Kidney (tissue), 14 donors: ENCODE results near the gene TTC16. TPM values are rescaled to one million over a fixed set of nuclear protein-coding genes. Genes with fewer than 3 reads are reported as not detected.
A peak's percentile ranks its signal among the peaks of the same experiment; 100 is the strongest.

Experiments
- DNase-seq, 5 donors: peaks; one replicate each; pipeline ENCODE4 v3.0.0-alpha.2; 2013 to 2020
- FAIRE-seq: peaks from 2 replicates; lab custom pipeline; 2012; peaks lifted over from hg19 to GRCh38; lab: Jason Lieb, UNC
- H3K27ac ChIP-seq, 2 donors: one replicate each; pipeline ENCODE4 v1.7.0; 2013; ENCODE audit warnings: low read depth in 2 of 2, low read length in 2 of 2, inconsistent platforms in 1 of 2
- H3K27me3 ChIP-seq: one replicate; pipeline ENCODE4 v1.7.1; 2013; ENCODE audit warnings: low read length, inconsistent platforms; ENCODE audit not compliant: control insufficient read depth, insufficient read depth
- H3K36me3 ChIP-seq, 3 donors: one replicate each; pipeline versions ENCODE4 v1.7.0 to v1.7.1; 2013; ENCODE audit warnings: low read length in 3 of 3, control low read depth in 1 of 3, inconsistent platforms in 1 of 3; ENCODE audit not compliant: insufficient read depth in 3 of 3, control insufficient read depth in 2 of 3
- H3K4me1 ChIP-seq, 3 donors: one replicate each; pipeline versions ENCODE4 v1.7.0 to v1.7.1; 2013; ENCODE audit warnings: low read length in 3 of 3, inconsistent platforms in 1 of 3, low read depth in 1 of 3; ENCODE audit not compliant: control insufficient read depth in 2 of 3, insufficient read depth in 2 of 3
- H3K4me3 ChIP-seq, 3 donors: one replicate each; pipeline versions ENCODE4 v1.7.0 to v1.8.1; 2013; ENCODE audit warnings: low read length in 3 of 3, control low read depth in 1 of 3, inconsistent platforms in 1 of 3
- H3K9ac ChIP-seq, 3 donors: one replicate each; pipeline versions ENCODE4 v1.7.0 to v1.7.1; 2013; ENCODE audit warnings: low read length in 3 of 3, control low read depth in 1 of 3, inconsistent platforms in 1 of 3
- H3K9me3 ChIP-seq, 3 donors: one replicate each; pipeline versions ENCODE4 v1.7.0 to v1.7.1; 2013; ENCODE audit warnings: low read length in 3 of 3, control low read depth in 1 of 3, inconsistent platforms in 1 of 3; ENCODE audit not compliant: control insufficient read depth in 2 of 3, insufficient read depth in 1 of 3
- intact Hi-C: fragments of 100-400 bp; cut with DNase I; formaldehyde crosslinking; loops from one replicate; pipeline ENCODE4 v1.11.1; 2022
- polyA plus RNA-seq: library from polyadenylated mRNA; stranded (reverse); fragments of 350-450 nt; fragmentation: Illumina TruSeq; extraction: RNeasy Lipid Tissue Mini Kit (QIAGEN cat#74804); gene quantifications from one replicate; pipeline ENCODE4 v1.2.3, GENCODE V29; 2014; ENCODE audit warnings: low read depth, low replicate concordance; ENCODE audit not compliant: insufficient read depth
- total RNA-seq: library from RNA; stranded (reverse); fragmentation: NEBNext Ultra II Directional; extraction: Animal tissue kit (Norgen Biotek cat#: 25700); gene quantifications from one replicate; pipeline ENCODE4 v1.2.1, GENCODE V29; 2021
- TF ChIP-seq, protein P1 (sequence below): IDR thresholded peaks from 3 replicates; pipeline ENCODE4 v1.5.1; 2012; ENCODE audit warnings: mild to moderate bottlenecking, moderate library complexity, borderline replicate concordance; ENCODE audit not compliant: insufficient read depth; ENCODE audit errors: extremely low read depth
- donor health status: control.
- donor health status: control.
- donor health status: control.
- donor health status: control.
- donor health status: control.
- donor health status: DM: yes; HTN: yes; CAD: no.
- donor health status: Normal renal cell carcinoma (clear cell type).

TTC16 gene
- total and polyA plus RNA-seq, 2 donors from 2014 or later, result 0.32 to 0.72 TPM

DNA sequence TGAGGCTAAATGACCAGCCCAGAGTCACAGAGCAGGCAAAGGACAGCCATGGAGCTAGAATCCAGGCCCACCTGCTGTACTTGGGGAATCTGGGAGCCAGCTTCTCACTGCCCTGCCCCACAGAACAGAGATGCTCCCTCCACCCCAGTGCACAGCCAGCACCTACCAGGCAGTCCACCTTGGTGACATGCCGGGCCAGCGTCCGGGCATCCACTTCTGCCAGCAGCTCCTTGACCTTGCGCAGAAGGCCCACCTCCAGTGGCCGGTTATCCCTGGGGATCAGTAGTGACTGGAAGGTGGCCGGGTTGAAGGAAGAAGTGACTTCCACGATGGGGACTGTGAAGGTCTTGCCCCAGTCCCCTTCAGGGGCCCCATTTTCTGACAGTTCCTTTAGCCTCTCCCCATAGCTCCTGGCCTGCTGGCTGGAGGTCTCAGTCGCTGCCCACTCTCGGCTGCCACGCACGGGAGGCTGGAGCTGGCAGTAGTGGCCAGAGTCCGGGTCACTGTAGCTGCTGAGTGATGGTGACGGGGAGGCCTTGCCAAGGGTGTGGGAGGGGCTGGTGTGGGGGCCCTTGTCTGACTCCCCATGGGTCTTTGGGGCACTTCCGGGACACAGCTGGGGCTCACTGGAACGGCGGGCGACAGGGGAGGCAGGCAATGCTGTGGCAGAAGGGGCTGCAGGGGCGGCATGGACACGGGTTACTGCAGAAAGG, 28.7 kb downstream of the TTC16 start:
- DNase-seq (peak in 1 of 5 donors; percentile 53), FAIRE-seq (no peak)
- Histone ChIP-seq H3K27ac (no peak overlapping the region), H3K4me1 (peaks cover 0 to 3% (median 0%) of the 10 kb centered on the region in 3 donors), H3K27me3 (no peaks in the 10 kb centered on the region), H3K36me3 (no peaks in the 10 kb centered on the region), H3K9me3 (no peaks in the 10 kb centered on the region), H3K4me3 (no peak overlapping the region), H3K9ac (no peak overlapping the region)
- intact Hi-C loops, result loop anchor here (5.0 kb wide), 1 partner anchor 33 kb away; the partner anchor contains the start of gene SH2D3C
- TF ChIP-seq, protein P1, sequence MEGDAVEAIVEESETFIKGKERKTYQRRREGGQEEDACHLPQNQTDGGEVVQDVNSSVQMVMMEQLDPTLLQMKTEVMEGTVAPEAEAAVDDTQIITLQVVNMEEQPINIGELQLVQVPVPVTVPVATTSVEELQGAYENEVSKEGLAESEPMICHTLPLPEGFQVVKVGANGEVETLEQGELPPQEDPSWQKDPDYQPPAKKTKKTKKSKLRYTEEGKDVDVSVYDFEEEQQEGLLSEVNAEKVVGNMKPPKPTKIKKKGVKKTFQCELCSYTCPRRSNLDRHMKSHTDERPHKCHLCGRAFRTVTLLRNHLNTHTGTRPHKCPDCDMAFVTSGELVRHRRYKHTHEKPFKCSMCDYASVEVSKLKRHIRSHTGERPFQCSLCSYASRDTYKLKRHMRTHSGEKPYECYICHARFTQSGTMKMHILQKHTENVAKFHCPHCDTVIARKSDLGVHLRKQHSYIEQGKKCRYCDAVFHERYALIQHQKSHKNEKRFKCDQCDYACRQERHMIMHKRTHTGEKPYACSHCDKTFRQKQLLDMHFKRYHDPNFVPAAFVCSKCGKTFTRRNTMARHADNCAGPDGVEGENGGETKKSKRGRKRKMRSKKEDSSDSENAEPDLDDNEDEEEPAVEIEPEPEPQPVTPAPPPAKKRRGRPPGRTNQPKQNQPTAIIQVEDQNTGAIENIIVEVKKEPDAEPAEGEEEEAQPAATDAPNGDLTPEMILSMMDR, result no peak

DNA sequence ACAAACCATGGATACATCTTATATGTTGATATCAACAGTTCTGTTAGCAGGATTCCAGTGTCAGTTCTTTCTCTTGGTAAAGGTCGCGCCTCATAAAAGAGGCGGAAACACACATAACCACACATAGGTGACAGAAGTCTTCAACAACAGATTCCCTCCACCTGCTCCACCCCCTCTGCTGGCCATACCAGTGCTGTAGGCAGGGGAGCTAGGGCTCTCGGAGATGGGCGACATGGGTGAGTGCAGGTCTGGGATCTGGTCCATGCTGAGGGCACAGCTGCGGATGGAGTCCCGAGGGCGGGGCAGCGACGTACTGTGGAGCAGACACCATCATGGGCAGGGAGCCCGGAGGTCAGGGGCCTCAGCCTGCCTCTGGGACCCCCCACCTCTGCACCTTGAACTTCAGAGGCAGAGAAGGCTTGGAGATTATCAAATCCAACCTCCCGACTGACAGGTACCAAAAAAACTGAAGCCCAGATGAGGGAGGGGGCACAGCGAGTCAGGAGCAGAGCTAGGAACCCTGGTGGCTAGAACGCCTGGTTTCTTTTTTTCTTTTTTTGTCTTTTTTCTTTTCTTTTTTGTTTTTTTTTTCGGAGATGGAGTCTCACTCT, 31.2 kb downstream of the TTC16 start:
- Histone ChIP-seq H3K4me1 (peaks cover 0 to 3% (median 0%) of the 10 kb centered on the region in 3 donors), H3K9ac (no peak overlapping the region), H3K36me3 (no peaks in the 10 kb centered on the region), H3K9me3 (no peaks in the 10 kb centered on the region), H3K4me3 (no peak overlapping the region), H3K27ac (no peak overlapping the region), H3K27me3 (no peaks in the 10 kb centered on the region)
- FAIRE-seq (no peak), DNase-seq (peak in 1 of 5 donors; percentile 52)
- TF ChIP-seq, protein P1, result no peak
- intact Hi-C loops, result no loop called here

DNA sequence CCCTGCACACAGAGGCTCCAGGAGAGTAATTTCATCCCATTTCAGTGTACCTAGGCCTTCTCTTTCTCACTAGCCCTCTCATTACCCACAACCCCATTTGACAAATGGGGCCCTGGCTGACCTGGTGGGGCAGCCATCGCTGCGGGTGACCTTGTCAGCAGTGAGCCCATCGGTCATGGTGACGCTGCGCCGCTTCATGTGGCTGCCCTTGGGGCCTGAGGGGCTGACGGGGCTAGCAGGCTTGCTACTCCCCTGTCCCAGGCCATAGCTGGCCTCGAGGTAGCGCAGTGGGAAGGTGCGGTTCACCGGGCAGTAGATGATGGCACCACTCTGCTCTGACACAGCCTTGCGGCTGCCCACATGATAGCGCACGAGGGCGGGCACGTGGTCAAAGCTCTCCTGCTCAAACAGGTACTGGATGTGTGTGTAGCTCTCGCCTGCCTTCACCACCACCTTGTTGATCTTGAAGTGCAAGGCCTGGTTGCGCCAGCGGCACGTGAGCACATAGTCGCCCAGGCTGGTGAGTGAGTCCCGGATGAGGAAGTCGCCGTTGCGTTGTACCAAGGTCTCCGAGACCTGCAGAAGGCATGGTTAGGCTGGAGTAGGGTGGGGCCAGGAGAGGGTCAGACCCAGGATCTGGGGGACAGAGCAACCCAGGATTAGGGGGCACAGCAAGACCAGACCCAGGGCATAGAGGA, 33.4 kb downstream of the TTC16 start:
- FAIRE-seq (no peak), DNase-seq (no peak)
- Histone ChIP-seq H3K27ac (no peak overlapping the region), H3K36me3 (no peaks in the 10 kb centered on the region), H3K4me1 (no peaks in the 10 kb centered on the region), H3K9ac (no peak overlapping the region), H3K4me3 (no peak overlapping the region), H3K27me3 (peaks cover 2% of the 10 kb centered on the region), H3K9me3 (no peaks in the 10 kb centered on the region)
- TF ChIP-seq, protein P1, result no peak
- intact Hi-C loops, result no loop called here
